GM19455 (cell line): Measurements from ENCODE around the gene STX8.
"Not testable (repeated sequence)": the region's sequence is repeated elsewhere in the genome, so short reads cannot be mapped to it uniquely, and the experiment has no call there.

Experiments used
- ATAC-seq: cut with Tn5 transposase; IDR thresholded peaks from one replicate; pipeline ENCODE4 v1.9.1; 2021; ENCODE audit not compliant: unreplicated experiment

Gene STX8, protein sequence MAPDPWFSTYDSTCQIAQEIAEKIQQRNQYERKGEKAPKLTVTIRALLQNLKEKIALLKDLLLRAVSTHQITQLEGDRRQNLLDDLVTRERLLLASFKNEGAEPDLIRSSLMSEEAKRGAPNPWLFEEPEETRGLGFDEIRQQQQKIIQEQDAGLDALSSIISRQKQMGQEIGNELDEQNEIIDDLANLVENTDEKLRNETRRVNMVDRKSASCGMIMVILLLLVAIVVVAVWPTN

DNA sequence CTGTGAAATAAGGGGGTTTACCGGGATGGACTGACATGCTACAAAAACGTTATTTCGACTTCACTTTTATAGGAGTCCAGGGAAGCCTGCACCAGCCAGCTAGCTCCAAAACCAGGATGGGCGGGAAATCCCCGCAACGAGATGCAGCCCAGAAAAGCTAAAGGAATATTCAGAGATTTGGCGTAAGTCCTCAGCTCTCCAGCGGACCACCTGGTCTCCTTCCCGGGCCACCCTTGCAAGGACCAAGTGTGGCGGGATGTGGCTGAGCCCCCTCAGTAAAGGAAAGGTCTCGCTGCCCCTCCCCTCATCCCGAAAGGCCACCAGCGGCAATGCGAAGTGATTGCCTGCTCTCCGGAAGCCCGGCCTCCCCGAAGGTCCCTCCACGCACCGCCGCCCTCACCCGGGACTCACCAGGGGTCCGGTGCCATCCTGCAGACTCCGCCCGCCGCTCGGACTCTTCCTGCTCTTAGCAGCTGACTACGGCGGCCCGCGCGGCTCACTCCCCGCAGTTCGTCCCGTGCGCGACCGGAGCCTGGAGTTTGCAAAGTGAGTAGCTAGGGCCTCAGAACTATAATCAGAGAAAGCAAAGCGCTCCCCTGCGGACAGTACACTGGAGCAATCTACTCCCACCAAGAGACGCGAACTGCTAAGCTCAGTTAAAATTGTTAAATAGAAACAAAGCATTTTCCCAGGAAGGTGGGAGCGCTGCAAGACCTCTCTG, at the start of gene STX8:
Gene STX8, minus strand, starts transcription at position 440 of the 721 bp plus-strand sequence. Its CDS starts 12 bp downstream, at position 428.
- ATAC-seq: peak; percentile 78

DNA sequence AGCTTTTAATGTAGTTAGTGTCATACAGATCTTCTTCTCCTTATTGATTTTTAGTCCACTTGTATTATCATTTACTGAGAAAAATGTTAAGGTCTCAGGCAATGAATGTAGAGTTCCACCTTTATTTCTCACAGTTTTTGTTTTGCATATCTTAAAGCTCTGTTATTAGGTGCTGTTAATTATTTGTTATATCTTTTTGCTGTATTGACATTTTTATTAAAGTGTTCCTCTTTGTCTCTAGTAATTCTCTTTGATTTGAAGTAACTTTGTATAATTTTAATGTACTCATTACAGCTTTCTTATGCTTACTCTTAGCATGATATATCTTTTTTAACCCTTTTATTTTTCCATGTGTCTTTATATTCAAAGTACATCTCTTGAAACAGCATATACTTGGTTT, 47.3 kb upstream of the STX8 start:
- ATAC-seq: no peak

DNA sequence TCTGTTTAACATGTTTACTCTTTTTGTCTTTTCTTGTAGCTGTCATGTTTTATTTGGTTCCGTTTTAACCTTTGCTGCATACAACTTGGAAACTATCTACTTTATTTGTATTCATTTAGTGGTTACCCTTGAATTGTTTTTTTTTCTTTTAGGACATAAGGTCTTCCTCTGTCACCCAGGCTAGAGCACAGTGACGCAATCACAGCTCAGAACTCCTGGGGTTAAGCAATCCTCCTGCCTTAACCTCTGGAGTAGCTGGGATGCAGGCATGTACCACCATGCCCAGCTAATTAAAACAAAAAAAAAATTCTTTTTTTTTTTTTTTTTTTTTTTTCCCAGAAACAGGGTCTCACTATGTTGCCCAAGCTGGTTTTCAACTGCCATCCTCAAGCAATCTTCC, 39.9 kb upstream of the STX8 start:
- no peak for ATAC-seq

DNA sequence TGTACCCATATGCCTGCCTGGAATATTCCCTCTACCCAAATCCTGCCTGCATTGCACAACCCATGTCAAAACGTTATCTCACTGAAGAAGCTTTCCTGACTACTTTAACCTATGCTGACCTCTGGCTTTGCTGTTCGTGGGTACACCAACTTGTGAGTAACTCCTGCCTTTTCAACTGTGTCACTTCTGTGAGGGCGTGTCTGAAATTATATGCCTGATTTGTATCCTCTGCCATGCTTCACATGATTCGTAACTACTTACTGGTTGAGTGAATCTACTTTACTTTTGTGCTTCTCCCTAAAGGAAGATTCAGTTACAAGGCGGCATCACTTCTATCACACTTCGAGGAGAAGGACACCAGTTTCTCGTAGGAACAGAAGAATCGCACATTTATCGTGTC, 36.4 kb upstream of the STX8 start:
- no peak for ATAC-seq

DNA sequence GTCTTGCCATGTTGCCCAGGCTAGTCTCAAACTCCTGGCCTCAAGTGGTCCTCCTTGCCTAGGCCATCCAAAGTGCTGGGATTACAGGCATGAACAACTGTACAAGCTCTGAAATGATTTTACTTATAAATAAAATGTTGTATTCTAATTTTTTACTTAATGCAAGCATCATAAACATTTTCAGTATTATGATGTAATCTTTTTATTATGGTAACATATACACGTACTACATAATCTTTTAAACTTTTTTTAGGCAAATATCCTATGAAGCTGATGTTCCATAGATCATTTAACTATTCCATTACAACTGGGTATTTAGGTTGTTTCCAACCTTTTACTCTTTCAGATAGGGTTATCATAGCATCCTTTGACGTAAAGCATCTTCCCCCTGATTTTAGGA, 35.9 kb upstream of the STX8 start:
- ATAC-seq: no peak

DNA sequence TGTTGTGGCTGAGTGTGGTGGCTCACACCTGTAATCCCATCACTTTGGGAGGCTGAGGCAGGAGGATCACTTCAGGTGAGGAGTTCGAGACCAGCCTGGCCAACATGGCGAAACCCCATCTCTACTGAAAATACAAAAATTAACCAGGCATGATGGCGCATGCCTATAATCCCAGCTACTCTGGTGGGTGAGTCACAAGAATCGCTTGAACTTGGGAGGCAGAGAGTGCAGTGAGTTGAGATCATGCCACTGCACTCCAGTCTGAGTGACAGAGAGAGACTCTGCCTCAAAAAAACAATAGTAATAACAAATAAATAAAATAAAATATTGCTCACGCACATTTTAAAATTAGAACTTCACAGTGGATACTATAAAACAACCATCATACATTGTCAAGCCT, 31.4 kb upstream of the STX8 start:
- not testable (repeated sequence) for ATAC-seq

DNA sequence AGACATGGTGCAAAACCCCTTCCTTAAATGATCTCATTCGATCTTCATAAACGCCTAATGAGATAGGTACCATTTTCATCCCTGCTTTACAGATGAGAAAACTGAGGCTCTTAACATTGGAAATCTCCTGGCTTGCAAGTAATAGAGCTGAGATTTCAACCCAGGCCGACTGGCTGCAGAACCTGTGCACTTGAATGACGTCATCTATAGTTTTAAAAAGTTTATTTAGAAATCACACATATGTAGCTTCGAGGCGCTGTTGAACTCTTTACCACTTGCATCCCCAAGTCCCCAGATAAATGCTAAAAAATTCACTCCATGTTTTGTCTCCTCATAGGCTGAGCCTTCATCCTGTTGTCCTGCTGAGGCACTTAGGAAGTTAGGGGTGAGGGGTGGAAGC, 30.8 kb upstream of the STX8 start:
- no peak for ATAC-seq

DNA sequence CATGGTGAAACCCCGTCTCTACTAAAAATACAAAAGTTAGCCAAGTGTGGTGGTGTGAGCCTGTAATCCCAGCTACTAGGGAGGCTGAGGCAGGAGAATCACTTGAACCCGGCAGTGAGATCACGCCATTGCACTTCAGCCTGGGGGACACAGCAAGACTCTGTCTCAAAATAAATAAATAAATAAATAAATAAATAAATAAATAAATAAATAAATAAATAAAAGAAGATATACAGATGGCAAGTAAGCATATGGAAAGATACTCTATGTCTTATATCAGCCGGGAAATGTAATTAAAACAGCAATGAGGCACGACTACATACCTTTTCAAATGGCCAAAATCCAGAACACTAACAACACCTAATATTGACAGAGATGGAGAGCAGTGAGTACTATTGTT, 29.0 kb upstream of the STX8 start:
- ATAC-seq: not testable (repeated sequence)

DNA sequence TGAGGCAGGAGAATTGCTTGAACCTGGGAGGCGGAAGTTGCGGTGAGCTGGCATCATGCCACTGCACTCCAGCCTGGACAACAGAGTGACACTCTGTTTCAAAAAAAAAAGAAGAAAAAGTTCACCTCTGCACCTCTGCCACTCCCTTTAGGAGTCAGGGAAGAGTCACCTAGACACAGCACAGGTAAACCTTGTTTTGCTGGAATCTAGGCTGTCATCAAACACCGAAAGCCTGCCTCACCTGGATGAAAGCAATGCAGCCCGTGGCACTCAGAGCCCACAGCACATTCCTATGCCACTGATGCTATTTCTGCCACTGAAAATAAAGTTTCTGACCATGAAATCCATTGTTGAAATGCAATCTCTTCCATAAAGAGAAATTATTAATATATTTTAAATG, 23.0 kb upstream of the STX8 start:
- ATAC-seq: no peak

DNA sequence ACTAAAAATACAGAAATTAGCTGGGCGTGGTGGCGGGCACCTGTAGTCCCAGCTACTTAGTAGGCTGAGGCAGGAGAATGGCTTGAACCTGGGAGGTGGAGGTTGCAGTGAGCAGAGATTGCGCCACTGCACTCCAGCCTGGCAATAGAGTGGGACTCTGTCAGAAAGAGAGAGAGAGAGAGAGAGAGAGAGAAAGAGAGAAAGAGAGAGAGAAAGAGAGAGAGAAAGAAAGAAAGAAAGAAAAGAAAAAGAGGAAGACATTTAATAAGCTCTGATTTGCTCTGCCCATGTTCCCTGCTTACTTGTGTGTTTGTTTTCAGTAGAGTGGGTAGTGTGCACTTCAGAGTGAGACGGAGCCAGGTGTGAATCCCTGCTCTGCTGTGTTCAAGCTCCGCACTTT, 22.0 kb upstream of the STX8 start:
- not testable (repeated sequence) for ATAC-seq

DNA sequence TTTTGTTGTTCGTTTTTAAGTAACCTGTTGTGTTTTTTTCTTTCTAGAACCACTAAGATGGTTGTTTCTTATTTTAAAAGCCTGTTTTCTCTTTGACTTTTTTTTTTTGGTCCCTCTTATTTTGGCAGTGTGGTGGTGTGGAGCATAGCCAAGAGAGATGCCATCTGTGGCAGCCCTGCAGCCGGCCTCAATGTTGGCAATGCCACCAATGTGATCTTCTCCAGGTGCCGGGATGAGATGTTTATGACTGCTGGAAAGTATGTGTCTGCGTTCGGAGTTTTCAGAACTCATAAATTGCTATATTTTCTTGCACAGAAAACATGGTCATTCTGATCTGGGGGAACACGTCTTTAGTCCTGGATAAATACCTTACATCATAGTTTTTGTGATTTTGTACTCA, 18.4 kb upstream of the STX8 start:
- no peak for ATAC-seq

DNA sequence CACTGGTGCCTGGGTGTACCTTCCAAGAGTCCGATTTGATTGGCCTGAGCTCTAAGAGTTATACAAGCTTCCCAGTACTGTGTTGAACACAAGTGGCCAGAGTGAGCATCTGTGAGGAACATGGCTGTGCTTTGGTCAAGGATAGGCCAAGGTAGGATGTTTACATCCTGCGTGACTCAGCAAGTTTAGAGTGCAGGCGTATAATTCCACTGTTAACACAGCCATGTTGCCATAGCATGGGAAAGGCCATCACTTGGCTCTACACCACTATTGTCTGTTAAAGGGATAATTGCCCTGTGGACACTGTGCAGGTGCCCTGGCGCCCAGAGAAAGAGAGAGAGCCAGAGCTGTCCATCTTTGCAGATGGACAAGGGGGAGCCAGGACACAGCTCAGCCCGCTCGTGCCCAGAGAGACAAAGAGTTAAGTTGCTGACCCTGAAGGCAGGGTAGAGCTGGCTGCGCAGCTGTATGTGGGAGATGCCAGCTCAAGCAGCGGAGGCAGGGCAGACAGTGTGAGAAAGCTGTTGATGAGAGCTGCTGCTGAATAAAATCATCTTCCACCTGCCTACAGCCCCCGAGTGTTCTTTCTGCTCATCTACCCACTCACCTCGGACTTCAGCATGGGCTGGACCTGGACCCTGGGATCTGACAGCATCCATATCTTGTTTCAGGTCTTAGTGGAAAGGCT, 12.5 kb upstream of the STX8 start:
- ATAC-seq: no peak

DNA sequence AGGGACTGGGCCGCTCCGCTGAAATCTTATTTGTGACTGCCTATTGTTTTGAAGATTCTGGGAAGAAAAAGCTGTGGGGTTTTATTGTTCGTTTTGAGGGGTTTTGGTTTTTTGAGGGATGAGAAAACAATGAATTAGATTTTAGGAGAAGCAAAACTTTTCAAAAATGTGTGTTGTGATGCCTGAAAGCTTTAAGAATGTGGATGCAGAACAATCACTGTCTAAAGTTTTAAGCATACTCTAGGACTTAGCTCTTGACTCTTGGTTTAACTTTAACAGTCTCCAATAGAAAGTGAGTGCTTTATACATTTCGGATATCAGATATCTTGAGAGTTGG, 1.7 kb upstream of the STX8 start:
- ATAC-seq: no peak

DNA sequence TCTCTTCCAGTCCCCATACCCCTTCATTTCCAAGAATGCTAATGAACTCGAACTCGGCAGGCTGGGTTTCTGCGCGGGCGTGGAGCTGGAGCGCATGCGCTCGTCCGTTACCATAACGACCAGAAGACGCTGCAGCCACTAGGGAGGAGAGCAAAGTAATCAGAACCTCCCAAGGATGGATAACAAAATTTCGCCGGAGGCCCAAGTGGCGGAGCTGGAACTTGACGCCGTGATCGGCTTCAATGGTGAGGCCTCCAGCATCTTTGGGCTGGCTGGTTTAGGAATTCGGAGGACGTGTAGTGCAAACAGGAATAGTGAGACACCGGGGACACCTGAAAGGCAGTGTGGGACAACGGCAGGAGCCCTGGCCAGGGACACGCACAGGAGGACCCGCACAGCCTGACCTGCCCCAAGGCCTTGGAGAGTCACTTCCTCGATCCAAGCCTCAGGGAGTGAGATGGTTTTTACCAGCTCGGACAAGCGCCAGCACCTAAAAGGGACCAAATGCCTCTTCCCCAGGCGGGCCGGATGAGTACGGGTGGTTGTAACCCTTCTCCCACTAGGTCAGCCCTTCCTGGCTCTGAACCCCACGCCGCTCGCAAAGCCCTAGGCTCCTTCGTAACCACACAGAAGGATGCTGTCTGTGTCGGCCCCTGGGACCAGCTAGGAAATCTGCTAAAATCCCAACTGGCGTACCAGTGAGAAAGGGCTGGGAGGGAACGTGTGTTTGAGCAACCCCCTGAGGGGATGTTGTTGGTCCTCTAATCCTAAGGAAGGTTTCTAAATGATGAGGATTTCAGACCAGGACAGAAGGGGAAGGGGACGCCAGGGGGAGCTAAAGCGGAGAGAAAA, 1.1 kb upstream of the STX8 start, which contains the start of gene CFAP52:
Gene CFAP52, plus strand, starts transcription at position 122 of the 852 bp plus-strand sequence. Its CDS starts 54 bp downstream, at position 176.
- no peak for ATAC-seq

DNA sequence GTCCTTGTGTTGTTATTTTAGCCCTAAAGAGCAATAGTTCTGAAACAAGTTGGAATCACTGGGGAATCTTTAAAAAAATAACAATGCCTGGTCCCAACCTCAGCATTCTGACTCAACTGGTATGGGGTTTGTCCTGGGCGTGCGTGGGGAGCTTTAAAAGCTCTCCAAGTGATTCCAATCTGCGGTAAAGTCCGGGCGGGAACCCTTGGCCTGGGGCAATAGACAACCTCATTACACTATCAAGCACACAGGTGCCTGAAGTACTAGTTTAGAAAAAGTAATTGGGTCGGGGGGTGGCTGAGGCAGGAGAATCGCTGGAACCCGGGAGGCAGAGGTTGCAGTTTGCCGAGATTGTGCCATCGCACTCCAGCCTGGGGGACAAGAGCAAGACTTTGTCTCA, 4.4 kb downstream of the STX8 start:
- no peak for ATAC-seq

DNA sequence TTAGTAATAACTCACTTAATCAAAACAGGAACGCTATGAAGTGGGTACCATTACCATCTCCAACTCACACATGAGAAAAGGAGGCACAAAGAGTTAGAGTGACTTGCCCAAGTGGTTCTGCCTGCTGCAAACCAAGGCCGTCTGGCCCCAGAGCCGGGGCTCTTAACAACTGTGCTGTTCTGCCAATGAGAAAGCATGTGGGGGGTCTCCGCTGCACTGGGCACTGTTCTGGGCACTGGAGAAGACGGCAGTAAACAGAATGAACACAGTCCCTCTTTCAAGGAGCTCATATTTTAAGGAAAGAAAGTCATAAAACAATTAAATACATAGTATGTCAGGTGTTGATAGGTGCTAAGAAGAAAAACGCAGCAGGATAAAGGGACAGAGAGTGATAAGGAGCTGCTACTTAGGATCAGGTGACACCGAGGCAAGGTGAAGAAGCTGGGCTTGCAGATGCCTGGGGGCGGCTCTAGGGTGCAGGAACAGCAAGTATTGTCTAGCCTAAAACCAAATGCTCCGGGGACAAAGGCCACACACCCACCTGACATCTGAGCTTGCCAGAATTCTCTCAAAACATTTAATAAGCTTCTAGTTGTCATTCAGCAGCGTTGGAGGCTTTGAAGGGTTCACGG, 6.5 kb downstream of the STX8 start:
- ATAC-seq: no peak

DNA sequence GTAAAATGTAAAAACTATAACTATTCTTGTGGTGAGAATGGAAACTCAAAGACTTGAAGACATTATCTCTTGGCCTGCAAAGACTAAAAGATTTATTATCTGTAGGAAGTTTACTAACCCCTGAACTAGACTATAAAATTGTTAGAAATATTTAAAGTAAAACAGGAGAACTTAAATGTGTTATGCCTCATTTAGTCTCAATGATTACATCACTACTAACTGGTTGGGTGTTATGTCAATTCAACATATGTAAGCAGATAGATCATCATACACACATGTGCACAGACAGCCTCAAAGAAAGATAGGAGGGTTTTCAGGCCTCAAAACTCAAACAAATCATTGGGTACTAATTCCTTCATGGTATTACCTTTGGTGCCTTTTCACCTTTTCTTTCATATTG, 7.6 kb downstream of the STX8 start:
- ATAC-seq: no peak

DNA sequence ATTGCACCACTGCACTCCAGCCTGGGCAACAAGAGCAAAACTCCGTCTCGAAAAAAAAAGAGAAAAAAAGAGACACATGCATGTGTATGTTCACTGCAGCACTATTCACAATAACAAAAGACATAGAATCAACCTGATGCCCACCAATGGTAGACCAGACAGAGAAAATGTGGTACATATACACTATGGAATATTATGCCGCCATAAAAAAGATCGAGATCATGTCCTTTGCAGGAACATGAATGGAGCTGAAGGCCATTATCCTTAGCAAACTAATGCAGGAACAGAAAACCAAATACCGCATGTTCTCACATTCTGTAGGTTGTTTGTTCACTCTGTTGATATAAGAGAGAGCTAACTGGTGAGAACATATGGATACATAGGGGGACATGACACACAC, 8.9 kb downstream of the STX8 start:
- ATAC-seq: not testable (repeated sequence)

DNA sequence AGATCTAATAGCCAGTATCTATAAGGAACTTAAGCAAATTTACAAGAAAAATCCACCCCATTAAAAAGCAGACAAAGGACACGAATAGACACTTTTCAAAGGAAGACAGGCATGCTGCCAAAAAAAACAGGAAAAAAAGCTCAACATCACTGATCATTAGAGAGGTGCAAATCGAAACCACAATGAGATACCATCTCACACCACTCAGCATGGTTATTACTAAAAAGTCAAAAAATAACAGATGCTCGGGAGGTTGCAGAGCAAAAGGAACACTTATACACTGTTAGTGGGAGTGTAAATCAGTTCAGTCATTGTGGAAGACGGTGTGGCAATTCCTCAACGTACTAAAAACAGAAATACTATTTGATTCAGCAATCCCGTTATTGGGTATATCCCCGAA, 9.6 kb downstream of the STX8 start:
- no peak for ATAC-seq

DNA sequence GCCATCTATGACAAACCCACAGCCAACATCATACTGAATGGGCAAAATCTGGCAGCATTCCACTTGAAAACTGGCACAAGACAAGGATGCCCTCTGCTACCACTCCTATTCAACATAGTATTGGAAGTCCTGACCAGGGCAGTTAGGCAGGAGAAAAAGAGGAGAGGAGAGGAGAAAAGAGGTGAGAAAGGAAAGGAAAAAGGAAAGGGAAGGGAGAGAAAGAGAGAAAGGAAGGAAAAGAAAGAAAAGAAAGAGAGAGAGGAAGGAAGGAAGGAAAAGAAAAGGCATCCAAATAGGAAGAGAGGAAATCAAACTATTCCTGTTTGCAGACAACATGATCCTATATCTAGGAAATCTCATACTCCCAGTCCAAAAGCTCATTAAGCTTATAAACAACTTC, 11.5 kb downstream of the STX8 start:
- no peak for ATAC-seq

DNA sequence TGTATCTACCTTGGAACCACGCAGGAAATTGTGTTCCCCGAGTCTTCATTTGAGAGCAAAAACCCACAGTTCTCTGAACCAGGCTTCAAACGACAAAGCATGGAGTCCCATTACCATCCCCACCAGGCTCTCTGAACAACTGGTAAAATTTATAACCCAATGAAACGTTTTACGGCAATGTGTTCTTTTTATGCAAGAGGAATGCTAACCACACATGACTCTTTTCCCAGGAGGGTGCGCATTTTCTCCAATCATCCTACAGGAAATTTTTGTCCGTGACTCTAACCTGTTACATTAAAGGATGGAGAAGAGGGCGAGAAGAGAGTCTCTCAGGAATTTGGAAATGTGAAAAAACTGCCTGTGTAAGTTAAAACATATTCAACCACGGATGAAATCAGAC, 17.8 kb downstream of the STX8 start:
- ATAC-seq: no peak
